Kidney epithelial cell (primary cell): ENCODE measurements around the gene PLXNC1. TPM values are rescaled to one million over a fixed set of nuclear protein-coding genes. Genes with fewer than 3 reads are reported as not detected.
A peak's percentile ranks its signal among the peaks of the same experiment; 100 is the strongest.

Experiments used
- DNase-seq: peaks from one replicate; pipeline ENCODE4 v3.0.0-alpha.2; 2010; ENCODE audit warnings: low read depth
- H3K27me3 ChIP-seq: 2 replicates; pipeline ENCODE4 v1.6.0; 2011; ENCODE audit warnings: low read length; ENCODE audit not compliant: control insufficient read depth, insufficient read depth
- H3K36me3 ChIP-seq: 2 replicates; pipeline ENCODE4 v1.5.1; 2011; ENCODE audit warnings: low read length; ENCODE audit not compliant: control insufficient read depth, insufficient read depth
- H3K4me3 ChIP-seq: 2 replicates; pipeline ENCODE4 v1.5.1; 2011; ENCODE audit warnings: low read depth, mild to moderate bottlenecking, control low read depth, low read length
- CTCF ChIP-seq: IDR thresholded peaks from 2 replicates; pipeline ENCODE4 v1.5.1; 2011; ENCODE audit warnings: mild to moderate bottlenecking, moderate library complexity, low read length, control low read depth, inconsistent platforms; ENCODE audit not compliant: insufficient read depth, poor library complexity, severe bottlenecking
- total RNA-seq: library from RNA; depleted of rRNA; stranded (reverse); fragments of >200 nt; gene quantifications from 2 replicates; pipeline ENCODE4 v1.2.3, GENCODE V29; 2015

PLXNC1 gene
- total RNA-seq, 1 donor from 2014 or later: 0.21 TPM

GRCh38 chr12:94169966-94170689, 21.8 kb downstream of the PLXNC1 start:
- Histone ChIP-seq H3K4me3 (no peak overlapping the region), H3K27me3 (peaks cover 5% of the 10 kb centered on the region), H3K36me3 (no peaks in the 10 kb centered on the region)
- no peak for TF ChIP-seq CTCF
- DNase-seq: no peak

- no peaks in the 10 kb centered on the region for H3K36me3 ChIP-seq
- no peak for TF ChIP-seq CTCF
- H3K4me3 ChIP-seq: no peak overlapping the region
- peaks cover 5% of the 10 kb centered on the region for H3K27me3 ChIP-seq
- DNase-seq: no peak
Observed at GRCh38 chr12:94170690-94171594, 22.6 kb downstream of the PLXNC1 start.

- DNase-seq: no peak
- H3K36me3 ChIP-seq: no peaks in the 10 kb centered on the region
- peaks cover 5% of the 10 kb centered on the region for H3K27me3 ChIP-seq
- no peak for TF ChIP-seq CTCF
- no peak overlapping the region for H3K4me3 ChIP-seq
Observed at GRCh38 chr12:94171595-94171930, 23.2 kb downstream of the PLXNC1 start.

- DNase-seq: no peak
- Histone ChIP-seq H3K27me3 (peaks cover 5% of the 10 kb centered on the region), H3K4me3 (no peak overlapping the region), H3K36me3 (no peaks in the 10 kb centered on the region)
- no peak for TF ChIP-seq CTCF
Observed at GRCh38 chr12:94172031-94172430, 23.7 kb downstream of the PLXNC1 start.

- no peak overlapping the region for H3K4me3 ChIP-seq
- TF ChIP-seq CTCF: no peak
- H3K36me3 ChIP-seq: no peaks in the 10 kb centered on the region
- DNase-seq: peak; percentile 23
- H3K27me3 ChIP-seq: peaks cover 3% of the 10 kb centered on the region
Observed at GRCh38 chr12:94172973-94173372, 24.6 kb downstream of the PLXNC1 start.
